NCI-H1092 treated with DMSO at 0.1 percent for 48 hours (cell line): Measurements from ENCODE around the gene AIRE.
"Not testable (repeated sequence)": the region's sequence is repeated elsewhere in the genome, so short reads cannot be mapped to it uniquely, and the experiment has no call there.

Experiments
- DNase-seq: peaks from one replicate; lab custom pipeline; 2025; lab: John Stamatoyannopoulos, UW

The AIRE gene

GRCh38 chr21:44267655-44268142 is 18.0 kb upstream of the AIRE start:
- no peak for DNase-seq

- no peak for DNase-seq
Measured at GRCh38 chr21:44269090-44269489, 16.6 kb upstream of the AIRE start.

GRCh38 chr21:44271558-44272283 is 14.0 kb upstream of the AIRE start:
- DNase-seq, result no peak

GRCh38 chr21:44272284-44272858 is 13.3 kb upstream of the AIRE start:
- no peak for DNase-seq

DNA sequence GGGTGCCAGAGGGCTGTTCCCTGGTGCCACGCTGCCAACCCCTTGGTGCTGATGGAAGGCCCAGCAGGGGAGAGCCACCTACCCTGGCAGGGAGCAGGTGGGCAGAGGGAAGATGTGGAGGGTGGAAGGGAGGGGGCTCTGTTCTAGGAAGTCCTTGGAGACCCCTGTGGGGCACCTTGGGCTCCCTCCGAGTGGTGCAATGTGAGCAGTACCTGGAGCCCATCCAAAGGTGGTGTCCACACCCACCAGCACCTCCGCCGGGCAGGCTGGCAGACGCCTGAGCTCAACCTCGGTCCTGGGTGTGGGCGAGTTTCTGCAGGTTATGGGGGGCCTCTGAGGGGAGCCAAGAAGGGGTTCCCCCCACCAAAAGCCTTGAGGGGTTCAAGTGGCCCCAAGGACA is 12.6 kb upstream of the AIRE start:
- no peak for DNase-seq

- DNase-seq, result no peak
Measured at GRCh38 chr21:44275041-44275440, 10.6 kb upstream of the AIRE start.

DNA sequence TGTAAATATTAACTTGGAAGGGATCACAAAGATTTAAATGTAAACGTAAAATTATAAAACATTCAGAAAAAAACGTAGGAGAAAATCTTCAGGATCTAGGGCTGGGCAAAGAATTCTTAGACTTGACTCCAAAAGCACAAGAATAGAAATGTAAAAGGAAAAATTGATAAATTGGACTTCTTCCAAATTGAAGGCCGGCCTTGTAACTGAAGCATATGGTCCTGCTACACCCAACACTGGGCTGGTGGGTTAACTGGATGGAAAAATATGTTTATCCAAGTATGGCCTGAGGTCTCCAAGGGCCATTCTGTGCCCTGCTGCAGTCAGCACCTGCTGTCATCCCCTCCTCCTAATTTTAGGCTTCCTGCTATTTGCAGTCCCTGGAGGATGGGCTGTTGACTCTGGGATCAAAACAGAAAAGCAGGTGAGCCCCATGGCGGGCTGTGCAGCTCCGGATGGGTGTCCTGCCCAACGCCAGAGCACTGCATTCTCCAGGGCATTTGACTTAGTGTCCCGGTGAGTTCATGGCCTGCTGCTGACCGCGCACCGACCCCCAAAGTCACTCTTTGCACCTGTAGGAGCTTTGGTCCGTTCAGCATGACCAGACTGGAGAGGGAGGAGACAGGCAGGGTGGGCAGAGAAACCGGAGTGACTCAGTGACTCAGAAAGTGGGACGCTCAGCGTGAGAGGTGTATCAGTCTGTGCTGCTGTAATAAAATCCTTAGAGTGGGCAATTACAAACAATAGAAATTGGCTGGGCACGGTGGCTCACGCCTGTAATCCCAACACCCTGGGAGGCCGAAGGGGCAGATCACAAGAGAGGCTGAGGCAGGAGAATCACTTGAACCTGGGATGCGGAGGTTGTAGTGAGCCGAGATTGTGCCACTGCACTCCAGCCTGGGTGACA is 6.1 kb upstream of the AIRE start:
- DNase-seq, result peak; percentile 87

DNA sequence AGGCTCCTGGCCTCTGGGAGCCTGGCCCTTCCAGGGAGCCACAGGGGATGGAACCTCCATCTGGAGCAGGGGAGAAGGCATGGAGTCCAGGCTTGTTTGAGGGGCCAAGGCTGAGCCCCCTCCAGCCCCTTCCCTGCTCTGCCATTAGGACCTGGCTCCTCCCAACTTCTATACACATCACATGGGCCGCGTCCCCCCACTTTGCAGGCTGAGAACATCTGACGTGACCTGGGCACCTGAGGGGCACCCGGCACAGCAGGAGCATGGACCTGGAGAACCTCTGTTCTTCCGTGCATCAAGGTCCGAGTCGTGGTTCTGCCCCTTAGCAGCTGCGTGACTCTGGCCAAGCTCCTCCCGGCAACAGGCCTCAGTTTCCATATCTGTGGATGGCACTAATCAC is 3.9 kb upstream of the AIRE start:
- DNase-seq, result no peak

DNA sequence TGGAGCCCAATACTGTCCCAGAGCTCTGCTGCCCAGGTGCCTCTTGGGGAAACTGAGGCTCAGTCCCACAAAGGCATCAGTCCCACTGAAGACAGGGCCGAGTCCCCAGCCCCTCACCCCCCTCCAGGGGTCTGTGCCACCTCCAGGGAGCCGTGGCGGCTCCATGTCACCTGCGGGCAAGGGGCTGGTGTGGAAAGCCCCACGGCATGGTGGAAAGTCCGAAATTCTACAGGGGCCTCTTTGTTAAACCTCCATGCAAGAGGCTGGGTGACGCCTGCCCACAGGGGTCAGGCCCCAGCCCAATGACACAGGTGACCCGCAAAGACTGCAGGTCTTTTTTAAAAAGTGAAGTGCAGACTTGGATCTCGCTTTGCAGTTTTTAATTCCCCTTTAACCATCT is 3.3 kb upstream of the AIRE start:
- DNase-seq, result no peak

DNA sequence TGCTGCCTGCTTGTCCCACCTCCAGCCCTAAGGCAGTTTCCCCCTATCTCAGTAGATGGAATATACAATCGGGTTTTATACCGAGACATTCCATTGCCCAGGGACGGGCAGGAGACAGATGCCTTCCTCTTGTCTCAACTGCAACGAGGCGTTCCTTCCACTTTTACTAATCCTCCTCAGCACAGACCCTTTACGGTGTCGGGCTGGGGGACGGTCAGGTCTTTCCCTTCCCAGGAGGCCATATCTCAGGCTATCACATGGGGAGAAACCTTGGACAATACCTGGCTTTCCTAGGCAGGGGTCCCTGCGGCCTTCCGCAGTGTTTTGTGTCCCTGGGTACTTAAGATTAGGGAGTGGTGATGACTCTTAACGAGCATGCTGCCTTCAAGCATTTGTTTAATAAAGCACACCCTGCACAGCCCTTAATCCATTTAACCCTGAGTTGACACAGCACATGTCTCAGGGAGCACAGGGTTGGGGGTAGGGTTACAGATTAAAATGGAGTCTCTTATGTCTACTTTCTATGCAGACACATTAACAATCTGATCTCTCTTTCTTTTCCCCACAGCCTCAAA is 2.4 kb upstream of the AIRE start:
- not testable (repeated sequence) for DNase-seq

DNA sequence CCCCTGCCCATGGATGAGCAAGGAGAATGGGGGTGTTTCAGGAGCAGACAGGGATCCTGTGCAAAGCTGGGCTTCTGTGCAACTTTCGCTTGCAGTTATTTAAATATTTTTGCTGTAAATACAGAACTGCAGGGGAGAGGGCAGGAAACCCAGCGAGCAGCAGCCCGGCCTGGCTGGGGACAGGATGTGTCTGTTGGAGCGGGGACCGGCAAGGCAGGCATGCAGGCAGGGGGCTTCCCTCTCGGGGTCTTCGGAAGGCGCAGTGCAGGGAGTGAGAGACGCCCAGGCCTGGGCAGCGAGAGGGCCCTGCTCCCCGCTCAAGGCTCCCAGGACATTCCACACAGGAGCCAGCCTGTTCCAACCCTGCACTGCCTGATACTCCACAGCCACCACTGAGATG is 1.7 kb upstream of the AIRE start:
- DNase-seq, result no peak

GRCh38 chr21:44286086-44286715 is 525 bp downstream of the AIRE start:
- no peak for DNase-seq

GRCh38 chr21:44286716-44287632 is 1.3 kb downstream of the AIRE start:
- no peak for DNase-seq

- no peak for DNase-seq
Measured at GRCh38 chr21:44288251-44289110, 2.8 kb downstream of the AIRE start.

DNA sequence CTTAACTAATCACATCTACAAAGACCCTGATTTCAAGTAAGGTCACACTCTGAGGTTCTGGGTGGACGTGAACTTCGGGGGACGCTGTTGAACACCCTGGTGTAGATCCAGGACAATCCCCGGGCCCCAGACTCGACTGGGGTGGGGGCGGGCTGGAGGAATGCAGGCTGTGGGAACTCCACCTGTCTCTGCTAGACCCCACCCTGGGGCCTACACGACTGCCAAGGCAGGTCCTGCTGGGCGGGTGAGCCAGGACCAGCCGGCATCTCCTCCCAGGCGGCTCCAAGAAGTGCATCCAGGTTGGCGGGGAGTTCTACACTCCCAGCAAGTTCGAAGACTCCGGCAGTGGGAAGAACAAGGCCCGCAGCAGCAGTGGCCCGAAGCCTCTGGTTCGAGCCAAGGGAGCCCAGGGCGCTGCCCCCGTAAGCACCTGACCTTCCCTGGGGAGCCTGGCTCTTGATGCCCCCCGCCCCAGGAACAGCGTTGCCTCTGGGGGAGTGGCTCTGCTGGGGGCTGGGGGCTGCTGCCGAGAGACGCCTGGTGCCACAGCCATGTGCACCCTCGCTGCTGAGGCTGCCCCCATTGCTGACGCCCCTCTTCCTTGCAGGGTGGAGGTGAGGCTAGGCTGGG is 3.8 kb downstream of the AIRE start:
- no peak for DNase-seq

- DNase-seq, result no peak
Measured at GRCh38 chr21:44290327-44291077, 4.8 kb downstream of the AIRE start.

- no peak for DNase-seq
Measured at GRCh38 chr21:44291078-44291935, 5.6 kb downstream of the AIRE start.
